Activated gamma-delta T cell treated with Interleukin-2 at 50 U/mL for 16 hours (primary cell): ENCODE results near the gene PCCA.

ENCODE experiments used
- DNase-seq: peaks from one replicate; pipeline ENCODE4 v3.0.0-alpha.2; 2020

Gene PCCA

DNA sequence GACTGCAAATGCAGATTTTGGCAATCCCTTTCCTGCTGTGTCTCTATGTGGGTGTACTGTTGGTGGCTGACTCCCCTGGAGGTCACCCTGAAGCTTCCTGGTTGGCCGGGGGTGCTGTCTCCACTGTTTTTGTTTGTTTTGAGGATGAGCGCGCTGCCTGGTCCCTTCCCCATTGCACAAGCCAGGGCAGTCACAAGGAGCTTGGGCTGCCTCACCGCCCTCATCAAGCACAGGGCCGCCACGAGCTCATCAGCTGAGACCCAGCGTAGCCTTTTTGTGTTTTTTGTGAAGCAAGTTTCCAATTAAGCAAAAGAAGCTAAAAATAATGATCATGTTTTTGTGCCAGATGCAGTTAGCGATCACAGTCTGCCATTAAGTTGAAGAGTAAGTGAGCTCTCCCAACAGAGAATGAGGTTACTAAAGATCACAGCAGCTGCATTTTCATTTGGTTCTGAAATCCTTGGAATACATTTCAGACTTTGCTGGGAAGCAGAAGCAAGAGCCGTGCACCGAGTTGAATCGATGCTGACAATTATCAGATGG is 441.8 kb downstream of the PCCA start:
- DNase-seq: no peak

GRCh38 chr13:100532090-100532766 is 443.3 kb downstream of the PCCA start:
- DNase-seq: no peak

DNA sequence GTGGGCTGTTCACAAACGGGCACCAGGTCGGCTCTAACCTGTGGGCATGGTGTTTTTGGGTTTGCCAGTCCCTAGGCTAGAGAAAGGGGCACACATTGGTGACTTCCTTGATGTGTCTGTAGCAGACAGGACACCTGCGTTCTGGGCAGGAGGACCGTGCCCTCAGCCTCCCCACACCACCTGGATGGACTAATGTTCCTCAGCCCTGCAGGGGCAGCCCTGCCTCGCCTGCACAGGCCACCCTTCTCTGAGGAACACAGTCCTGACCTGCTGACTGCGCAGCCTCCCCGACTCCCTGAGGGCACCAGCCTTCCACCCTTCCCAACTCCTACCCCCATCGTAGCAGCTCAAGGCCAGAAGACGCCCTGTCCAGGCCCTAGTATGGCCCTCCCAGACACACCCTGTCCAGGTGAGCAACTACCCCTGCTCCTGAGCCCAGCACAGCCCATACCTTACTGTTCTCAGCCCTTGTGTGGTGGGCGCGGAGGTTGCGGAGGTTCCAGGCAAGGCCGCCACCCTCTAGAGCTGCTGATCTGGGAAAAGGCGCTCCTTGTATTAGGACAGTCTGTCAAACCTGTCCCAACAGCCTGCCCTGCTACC is 444.0 kb downstream of the PCCA start:
- no peak for DNase-seq

- no peak for DNase-seq
Measured at GRCh38 chr13:100533588-100534041, 444.7 kb downstream of the PCCA start.

DNA sequence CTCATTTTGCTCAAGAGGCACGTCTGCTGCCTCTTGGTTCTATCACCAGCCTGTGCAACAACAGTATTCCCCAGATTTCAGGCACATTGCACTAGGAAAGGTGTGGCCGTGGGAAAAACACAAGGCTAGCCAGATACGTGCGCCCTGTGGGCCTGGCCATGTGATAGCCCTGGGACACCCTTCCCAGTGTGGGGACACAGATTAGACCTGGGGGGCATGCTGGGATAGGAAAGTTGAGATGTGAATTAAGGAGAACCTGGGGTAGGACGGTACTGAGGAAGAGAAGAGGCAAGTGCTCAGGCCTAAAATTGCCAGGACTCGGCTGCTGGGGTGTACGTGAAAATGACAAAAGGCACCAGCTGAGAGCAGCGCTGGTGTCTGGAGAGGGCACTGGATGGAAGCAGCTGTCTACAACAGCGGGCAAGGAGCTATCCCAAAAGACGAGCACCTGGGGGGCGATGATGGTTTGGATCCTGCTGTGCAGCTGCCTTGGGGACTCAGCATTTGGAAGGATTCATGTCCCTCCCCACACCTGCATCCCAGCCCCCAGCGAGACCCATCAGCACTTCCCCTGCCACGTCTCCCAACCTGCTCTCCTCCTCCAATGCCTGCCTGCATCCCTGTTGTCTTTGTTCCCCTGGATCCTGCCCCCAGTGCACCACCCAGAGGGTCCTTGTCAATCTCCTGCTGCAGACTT is 445.4 kb downstream of the PCCA start:
- DNase-seq: no peak

DNA sequence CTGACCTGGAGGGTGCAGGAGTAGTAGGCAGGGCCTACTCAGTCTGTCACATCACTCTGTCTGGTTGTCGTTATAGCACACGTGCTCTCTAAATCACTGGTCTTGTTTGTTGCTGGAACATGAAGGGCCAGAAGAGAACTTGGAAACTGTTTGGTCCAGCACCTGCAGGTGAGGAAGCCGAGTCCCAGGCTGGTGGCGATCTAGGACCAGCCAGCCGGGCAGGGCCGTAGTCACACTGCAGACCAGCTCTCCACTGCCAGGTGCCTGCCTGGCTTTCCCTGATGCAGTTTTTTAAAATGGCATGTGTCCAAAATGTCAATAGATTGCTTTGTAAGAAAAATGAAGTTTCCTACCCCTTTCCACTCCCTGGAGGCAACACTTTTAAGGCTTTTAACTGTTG is 446.0 kb downstream of the PCCA start:
- no peak for DNase-seq

DNA sequence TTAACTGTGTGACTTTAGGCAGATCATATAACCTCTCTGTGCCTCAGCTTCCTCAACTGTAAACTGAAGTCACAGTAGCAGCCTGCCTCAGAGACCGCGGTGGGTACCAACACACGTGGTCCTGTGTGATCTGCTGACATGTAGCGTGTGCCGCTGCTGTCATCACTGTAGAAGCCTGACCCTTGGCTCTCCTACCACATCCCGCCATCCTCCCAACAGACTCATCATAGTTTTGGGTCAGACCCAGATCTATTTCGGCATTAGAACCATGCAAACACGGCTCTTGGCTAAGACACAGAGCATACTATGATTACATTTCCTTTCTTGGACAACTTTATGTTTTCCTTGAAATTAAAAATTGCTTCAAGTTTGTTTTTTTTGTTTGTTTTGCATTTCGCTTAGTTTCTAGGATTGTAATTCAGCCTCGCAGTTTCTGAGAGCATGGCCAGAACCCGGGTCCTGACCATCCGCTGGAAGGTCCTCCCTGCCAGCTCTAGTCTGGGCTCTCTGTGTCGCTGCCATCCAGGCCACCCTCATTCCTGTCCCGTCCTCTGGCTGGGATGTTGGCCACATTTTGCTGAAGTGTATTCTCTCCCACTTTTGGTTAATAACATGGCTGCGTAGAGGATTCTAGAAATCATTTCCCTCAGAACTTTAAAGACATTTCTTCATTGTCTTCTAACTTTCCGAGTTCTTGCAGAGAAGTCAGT is 446.7 kb downstream of the PCCA start:
- DNase-seq: no peak

GRCh38 chr13:100536643-100537180 is 447.8 kb downstream of the PCCA start:
- DNase-seq: no peak

DNA sequence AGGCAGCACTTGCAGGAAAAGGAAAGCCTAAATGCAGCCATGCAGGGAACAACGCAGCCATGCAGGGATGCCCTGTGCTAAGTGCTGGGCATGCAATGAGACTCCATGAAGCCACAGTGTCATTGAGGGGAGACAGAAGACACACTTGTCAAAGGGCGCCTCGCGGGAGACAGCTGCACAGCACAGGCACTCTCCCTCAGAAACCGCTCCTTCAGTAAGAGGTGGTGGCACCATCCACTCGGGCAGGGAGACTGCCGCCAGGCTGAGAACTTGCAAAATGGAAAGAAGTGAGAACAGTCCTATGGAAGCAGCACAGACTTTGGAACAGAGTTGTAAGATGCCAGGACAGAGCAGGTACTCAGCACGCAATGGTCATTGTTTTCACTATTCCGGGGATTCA is 448.6 kb downstream of the PCCA start:
- no peak for DNase-seq

- no peak for DNase-seq
Measured at GRCh38 chr13:100537951-100538462, 449.1 kb downstream of the PCCA start.

GRCh38 chr13:100540621-100541020 is 451.7 kb downstream of the PCCA start:
- DNase-seq: no peak

- no peak for DNase-seq
Measured at GRCh38 chr13:100541897-100542825, 453.3 kb downstream of the PCCA start.

DNA sequence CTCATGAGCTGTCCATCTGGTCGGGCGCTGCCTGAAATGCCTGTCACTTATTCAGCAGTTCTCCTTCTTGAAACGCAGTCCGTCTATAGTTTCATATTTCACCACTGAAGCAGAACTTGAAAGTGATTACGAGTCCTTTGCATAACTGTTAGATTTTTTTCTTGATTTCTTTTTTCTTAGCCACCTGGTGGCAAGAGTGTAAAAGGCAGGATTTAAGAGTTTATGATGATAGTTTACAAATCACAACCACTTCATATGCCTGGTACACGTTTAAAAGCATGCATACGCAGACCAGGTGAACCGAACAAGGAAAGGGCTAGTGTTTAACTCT is 453.9 kb downstream of the PCCA start:
- DNase-seq: no peak

- no peak for DNase-seq
Measured at GRCh38 chr13:100543872-100544602, 455.1 kb downstream of the PCCA start.

GRCh38 chr13:100544866-100545683 is 456.2 kb downstream of the PCCA start:
- DNase-seq: no peak

GRCh38 chr13:100545684-100546061 is 456.8 kb downstream of the PCCA start:
- no peak for DNase-seq

DNA sequence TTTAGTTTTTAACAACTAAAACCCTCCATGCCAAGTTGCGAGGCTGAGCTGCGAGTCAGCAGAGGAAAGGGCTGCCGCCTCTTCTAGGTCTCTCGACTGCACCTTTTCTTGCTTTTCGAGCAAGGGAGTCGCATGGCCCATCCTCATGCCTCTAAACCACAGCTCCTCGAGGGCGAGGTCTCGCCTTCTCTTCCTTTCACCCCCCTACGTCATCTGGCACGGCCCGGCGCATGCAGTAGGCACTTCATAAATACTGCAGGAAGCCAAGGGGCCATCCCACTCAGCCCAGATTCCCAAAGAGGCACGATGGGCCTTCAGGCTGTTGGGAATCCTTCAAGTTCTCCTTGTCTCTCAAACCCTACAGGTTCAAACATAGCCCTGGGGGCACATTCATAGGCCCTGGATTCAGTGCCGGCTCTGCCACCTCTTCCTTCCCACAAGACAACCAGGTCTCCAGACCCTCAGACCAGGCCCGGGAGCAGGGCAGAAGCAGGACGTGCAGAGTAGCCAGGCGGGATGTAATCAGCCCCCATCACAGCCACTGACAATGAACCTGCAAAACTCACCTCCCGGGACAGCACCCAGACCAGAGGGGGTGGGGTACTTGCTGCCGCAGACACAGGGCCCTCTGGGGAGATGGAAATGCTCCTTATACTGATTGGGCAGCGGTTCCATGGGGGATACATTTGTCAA is 458.0 kb downstream of the PCCA start:
- no peak for DNase-seq

DNA sequence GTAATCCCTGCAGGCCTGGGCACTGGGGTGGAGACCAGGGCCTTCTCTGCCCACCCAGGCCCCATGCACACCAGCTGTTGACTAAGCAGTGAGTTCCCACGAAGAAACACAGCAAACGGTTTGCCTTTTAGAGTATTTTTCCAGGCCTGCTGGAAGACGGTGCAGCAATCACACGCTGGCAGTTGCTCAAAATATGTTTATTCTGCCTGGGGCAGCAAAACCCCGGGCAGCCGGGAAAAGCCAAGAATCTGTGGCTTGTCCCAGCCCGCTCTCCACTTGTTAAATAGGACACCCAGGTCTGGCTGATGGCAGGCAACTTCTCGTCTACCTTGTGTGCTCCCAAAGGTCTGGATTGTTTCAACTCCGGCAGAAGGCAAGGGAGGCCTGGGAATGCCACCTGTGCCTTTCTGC is 458.9 kb downstream of the PCCA start:
- DNase-seq: no peak

DNA sequence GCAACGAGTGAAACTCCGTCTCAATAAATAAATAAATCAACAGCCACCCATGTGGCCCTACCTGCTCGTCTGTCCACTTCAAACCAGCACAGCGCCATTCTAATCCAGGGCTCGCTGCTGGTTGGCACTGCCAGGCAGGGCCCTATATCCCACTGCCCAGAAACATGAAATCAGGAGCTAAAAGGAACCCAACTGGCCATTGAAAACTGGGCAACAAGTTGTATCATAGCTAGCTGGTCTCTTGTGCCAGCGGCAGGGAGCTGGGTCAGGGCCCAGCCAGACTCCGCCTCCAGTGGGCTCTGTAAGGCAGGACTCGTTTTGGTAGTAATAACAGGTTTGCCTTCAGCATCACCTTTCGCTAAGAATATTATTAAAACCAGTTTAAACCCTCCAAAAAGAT is 460.4 kb downstream of the PCCA start:
- DNase-seq: no peak

DNA sequence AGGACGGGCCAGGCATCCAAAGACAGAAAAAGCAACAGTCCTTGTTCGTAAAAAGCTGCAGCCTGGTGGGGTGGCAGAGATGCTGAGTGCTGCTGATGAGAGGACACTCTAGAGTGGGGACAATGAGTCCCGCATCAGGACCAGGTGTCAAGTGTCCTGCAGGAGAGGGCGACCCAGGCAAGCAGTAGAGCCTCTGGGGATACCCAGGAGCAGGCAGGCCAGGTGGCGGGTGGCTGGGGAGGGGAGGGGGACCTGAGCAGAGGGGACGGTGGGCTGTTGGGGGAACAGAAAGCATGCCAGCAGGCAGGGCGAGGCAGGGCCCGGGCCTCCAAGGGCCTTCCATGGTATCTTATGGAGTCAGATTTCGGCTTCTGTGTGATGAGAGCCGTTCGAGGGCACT is 463.9 kb downstream of the PCCA start:
- DNase-seq: no peak
